Nephron (organoid): ENCODE measurements around the gene AXIN1.

Source experiments
- H3K27ac Mint-ChIP-seq, 3 experiments: 2 replicates each; pipeline ENCODE4 v1.8.0; 2020; ENCODE audit warnings: mixed read lengths in 3 of 3, mild to moderate bottlenecking in 2 of 3, moderate library complexity in 1 of 3
- H3K27me3 Mint-ChIP-seq: 2 replicates; pipeline ENCODE4 v1.8.0; 2021; ENCODE audit warnings: low read depth, mild to moderate bottlenecking, moderate library complexity, mixed read lengths
- H3K36me3 Mint-ChIP-seq: 2 replicates; pipeline ENCODE4 v1.8.0; 2020; ENCODE audit warnings: low read depth, mixed read lengths
- H3K4me1 Mint-ChIP-seq: 2 replicates; pipeline ENCODE4 v1.8.0; 2020; ENCODE audit warnings: mixed read lengths
- H3K4me3 Mint-ChIP-seq, 3 experiments: 2 replicates each; pipeline ENCODE4 v1.8.0; 2020; ENCODE audit warnings: mild to moderate bottlenecking in 3 of 3, mixed read lengths in 3 of 3, moderate library complexity in 2 of 3
- H3K9me3 Mint-ChIP-seq: 2 replicates; pipeline ENCODE4 v1.8.0; 2020; ENCODE audit warnings: mixed read lengths
- CTCF ChIP-seq, 3 experiments: fragments of 200-600 bp; sonication (generic); IDR thresholded peaks; one replicate each; pipeline ENCODE4 v1.5.0; 2021; ENCODE audit warnings: antibody characterized with exemption in 3 of 3; ENCODE audit not compliant: unreplicated experiment in 3 of 3

Gene AXIN1

GRCh38 chr16:273547-274421 lies 78.7 kb downstream of the AXIN1 start:
- Mint-ChIP-seq H3K36me3 (no peaks in the 10 kb centered on the region), H3K4me1 (no peaks in the 10 kb centered on the region), H3K27me3 (peaks cover 29% of the 10 kb centered on the region), H3K27ac (no peak overlapping the region), H3K4me3 (no peak overlapping the region), H3K9me3 (no peaks in the 10 kb centered on the region)
- TF ChIP-seq CTCF (IDR thresholded peaks at IDR 0.05; ENCODE audit: unreplicated experiment in 3 of 3): no peak

DNA sequence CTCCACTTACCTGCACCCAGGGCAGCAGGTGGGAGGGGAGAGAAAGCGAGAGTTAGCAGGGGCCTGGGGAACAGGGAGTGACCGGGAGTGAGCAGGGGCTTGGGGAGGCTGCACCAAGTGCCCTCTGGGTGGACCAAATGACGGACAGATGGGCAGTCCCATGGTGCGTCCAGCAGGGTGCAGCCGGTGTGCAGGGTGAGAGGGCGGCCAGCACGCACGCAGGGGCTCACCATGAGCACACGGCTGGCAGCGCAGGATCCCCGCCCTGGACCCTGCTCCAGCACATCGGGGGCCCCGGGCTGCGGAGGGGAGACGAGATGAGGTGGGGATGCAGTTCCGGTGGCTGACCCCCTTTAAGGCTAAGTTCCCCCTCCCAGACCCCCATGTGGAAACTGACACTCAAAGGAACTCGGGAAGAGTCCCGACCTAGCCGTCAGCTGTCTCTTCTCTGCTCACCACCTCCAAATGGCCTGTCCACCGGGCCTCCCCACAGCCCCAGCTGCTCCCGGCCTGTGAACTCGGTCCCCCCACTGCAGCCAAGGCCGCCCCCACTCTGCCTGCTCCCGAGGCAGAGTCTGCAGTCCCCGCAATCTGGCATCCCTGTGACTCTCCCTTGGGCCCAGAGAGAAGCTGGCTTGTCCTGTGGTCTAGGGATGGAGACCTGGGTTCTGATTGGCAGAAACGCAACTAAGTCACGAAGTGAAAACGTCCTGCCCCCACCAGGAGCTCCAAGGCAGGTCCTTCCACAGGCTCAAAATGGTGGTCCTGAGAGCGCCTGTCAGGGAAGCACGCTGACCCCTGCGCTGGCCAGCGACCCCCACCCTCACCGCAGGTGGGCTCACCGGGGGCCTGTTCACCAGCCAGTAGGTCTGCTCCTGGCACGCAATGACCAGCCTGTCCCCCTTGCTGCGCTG lies 79.6 kb downstream of the AXIN1 start:
- Mint-ChIP-seq H3K36me3 (no peaks in the 10 kb centered on the region), H3K27ac (no peak overlapping the region), H3K4me3 (no peak overlapping the region), H3K27me3 (peaks cover 22% of the 10 kb centered on the region), H3K9me3 (no peaks in the 10 kb centered on the region), H3K4me1 (no peaks in the 10 kb centered on the region)
- no peak for TF ChIP-seq CTCF (IDR thresholded peaks at IDR 0.05; ENCODE audit: unreplicated experiment in 3 of 3)

DNA sequence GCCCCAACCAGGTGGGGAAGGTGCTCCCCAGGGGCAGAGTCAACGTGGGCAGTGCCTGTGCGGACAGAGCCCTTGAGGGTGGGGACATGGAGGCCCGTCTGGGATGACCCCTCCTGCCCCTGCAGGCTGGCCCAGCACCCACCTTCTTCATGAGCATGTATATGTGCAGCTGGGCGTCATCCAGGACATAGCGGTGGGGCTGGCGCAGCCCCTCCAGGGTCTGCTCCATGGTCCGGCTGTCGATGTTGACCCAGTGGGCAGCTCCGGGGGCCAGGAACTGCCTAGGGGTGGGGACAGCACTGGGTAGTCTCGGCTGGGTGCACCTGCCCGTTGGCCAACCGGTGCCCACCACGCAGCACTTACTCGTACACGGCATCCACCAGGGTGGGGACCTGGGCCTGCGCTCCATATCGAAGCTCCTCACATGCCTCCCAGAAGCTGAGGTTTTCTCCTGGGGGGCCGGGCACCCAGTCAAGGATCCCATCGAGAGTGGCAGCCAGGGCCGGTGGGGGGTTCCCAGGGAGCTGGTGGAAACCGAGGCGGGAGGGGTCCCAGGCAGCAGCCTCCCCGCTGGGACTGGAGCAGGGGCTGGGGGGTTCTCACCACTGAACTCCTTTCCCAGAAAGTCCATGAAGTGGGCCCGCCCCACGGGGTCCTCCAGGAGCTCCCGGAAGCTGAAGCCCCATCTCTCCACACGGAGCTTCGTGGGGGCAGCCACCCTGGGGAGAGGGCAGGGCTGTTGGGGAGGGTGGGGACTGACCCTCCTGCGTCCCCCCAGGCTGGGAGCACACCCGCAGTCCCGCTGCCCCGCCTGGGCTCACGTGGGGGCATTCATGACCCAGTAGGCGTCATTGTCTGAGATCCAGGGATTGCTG lies 81.9 kb downstream of the AXIN1 start:
- Mint-ChIP-seq H3K4me3 (no peak overlapping the region), H3K27me3 (peaks cover 5% of the 10 kb centered on the region), H3K4me1 (peaks cover 6% of the 10 kb centered on the region), H3K36me3 (no peaks in the 10 kb centered on the region), H3K9me3 (no peaks in the 10 kb centered on the region), H3K27ac (no peak overlapping the region)
- no peak for TF ChIP-seq CTCF (IDR thresholded peaks at IDR 0.05; ENCODE audit: unreplicated experiment in 3 of 3)

DNA sequence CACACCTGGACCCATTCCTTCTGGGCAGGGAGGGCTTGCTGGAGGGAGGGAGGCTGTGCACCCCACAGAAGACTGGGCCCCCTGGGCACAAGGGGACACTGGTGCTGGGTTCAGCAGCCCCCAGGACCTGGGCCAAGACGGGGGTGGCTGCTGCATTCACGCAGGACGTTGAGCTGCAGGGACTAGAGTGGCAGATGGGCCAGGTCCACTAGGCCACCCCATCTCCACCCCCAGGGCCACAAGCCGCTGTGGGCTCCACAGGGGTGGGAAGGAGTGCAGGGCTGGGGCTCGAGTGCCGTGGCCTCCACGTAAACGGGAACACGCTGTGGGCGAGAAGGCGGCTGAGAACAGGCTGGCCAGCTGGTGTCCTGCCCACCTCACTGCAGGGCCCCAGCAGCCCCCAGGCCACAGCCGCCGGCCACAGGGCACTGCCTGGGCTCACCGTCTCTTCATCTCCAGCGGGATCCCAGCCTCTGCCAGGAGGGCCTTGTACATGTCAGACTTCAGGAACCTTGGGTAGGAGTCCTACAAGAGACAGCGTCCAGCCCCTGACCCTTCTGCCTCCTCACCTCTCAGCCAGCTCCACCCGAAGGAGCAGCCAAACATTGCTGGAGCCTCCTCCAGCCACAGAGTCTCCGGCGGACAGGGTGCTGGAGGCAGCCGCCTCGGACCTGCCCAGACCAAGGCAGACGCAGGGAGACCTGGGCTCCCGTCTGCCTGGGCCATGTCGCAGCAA lies 83.3 kb downstream of the AXIN1 start:
- Mint-ChIP-seq H3K4me1 (peaks cover 9% of the 10 kb centered on the region), H3K36me3 (no peaks in the 10 kb centered on the region), H3K4me3 (no peak overlapping the region), H3K27me3 (peaks cover 5% of the 10 kb centered on the region), H3K27ac (no peak overlapping the region), H3K9me3 (no peaks in the 10 kb centered on the region)
- no peak for TF ChIP-seq CTCF (IDR thresholded peaks at IDR 0.05; ENCODE audit: unreplicated experiment in 3 of 3)
